Esophagus mucosa (tissue), 1 donor: ENCODE data around the gene HYKK. TPM values are rescaled to one million over a fixed set of nuclear protein-coding genes. Genes with fewer than 3 reads are reported as not detected.
"Not testable (repeated sequence)": the region's sequence is repeated elsewhere in the genome, so short reads cannot be mapped to it uniquely, and the experiment has no call there.

Source experiments
- ATAC-seq: fragments of 200-7000 bp; cut with Tn5 transposase; one replicate; pipeline ENCODE4 v1.9.1; 2020
- total RNA-seq: library from RNA; stranded (reverse); gene quantifications from one replicate; pipeline ENCODE4 v1.2.4, GENCODE V29; 2023
- donor health status: DM: yes; HTN: yes; CAD: no.

The HYKK gene, protein sequence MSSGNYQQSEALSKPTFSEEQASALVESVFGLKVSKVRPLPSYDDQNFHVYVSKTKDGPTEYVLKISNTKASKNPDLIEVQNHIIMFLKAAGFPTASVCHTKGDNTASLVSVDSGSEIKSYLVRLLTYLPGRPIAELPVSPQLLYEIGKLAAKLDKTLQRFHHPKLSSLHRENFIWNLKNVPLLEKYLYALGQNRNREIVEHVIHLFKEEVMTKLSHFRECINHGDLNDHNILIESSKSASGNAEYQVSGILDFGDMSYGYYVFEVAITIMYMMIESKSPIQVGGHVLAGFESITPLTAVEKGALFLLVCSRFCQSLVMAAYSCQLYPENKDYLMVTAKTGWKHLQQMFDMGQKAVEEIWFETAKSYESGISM
- 4.3 TPM for total RNA-seq

DNA sequence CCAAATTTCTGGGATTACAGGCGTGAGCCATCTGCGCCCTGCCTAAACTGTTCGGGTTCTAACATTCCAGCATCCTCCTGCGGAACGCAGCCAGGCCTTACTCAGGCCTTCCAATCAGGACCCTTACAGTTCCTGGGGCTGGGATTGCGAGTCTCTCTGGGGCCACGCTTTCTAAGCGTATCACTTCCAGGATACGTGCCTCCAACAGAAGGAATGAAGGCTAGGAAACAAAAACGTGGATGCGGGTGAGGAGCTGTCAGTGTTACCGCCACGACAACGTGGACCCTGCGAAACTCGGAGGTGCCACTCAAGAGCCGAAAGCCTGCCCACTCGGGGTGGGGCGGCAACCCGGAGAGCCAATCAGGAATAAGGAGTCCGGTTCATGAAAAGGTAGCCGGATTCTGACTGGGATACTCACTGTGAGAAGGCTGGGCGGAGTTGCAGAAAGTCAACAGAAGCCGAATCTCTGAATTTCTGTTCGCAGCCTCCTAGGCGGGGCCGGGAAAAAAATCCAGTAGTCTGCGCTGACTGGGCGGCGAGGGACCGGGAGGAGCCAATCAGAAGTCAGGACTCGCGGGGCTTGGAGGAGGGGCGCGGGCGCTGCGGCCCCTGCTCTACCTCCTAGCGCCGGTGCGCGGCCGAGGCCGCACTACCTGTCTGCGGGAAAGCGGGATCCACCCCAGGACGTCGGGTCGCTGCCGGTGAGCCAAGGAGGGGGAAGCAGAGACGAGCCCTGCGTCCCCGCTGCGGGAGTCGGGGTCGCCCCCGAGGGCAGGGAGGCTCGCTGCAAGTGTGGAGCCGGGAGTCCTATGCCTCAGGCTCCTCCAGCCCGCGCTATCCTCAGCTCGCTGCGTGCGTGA lies at the start of gene HYKK:
HYKK (plus strand) TSS at position 607 of the 860 bp plus-strand sequence. CDS start 5,512 bp downstream, outside the sequence.
- peak; percentile 99 for ATAC-seq

DNA sequence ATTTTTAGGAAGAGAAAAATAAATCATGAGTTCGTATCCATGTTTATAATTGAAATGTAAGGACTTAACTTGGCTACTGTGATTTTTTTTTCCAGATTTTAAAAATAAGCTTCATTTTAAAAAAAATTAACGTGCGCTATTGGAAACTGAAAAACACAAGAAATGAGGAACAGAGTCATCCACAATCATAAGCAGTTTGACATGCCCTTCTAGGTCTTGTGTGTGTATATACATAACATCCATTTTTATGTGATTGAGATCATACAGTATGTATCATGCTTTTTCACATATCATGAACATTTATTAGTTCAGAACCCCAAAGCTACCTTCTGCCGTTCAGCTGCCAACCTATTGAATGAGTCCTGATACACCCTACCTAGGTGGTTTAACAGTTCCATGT lies 46.6 kb upstream of the HYKK start:
- no peak for ATAC-seq

DNA sequence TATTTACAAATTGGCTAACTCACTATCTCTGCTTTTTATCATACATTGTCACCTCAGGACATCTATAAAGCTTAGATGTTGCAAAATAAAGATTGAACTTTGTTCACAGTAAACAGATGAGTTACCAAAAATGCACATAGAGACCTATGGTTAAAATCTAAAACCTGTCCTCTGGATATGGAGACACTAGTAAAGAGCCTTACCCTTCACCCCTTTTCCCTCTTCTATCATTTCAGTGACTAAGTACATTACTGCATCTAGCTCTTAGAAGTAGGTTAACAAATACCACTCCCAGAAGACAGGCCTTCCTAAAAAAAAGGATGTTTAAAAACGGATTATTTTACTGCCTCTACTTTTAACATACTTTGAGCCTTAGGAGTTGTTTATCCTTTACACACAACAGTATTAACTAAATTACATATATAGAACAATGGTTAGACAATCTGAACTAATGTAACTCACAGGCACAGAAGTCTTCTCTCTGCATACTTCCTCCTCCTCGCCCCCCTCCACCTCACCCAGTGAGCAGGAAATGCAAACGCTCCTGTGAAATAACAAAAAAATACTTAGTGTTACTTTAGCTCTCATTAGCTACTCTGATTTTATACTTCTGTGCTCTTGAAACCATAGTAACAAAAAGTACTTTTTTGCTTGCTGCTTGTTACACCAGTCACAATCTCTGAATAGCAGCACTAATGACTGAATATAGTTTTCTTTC lies 46.0 kb upstream of the HYKK start:
- no peak for ATAC-seq

DNA sequence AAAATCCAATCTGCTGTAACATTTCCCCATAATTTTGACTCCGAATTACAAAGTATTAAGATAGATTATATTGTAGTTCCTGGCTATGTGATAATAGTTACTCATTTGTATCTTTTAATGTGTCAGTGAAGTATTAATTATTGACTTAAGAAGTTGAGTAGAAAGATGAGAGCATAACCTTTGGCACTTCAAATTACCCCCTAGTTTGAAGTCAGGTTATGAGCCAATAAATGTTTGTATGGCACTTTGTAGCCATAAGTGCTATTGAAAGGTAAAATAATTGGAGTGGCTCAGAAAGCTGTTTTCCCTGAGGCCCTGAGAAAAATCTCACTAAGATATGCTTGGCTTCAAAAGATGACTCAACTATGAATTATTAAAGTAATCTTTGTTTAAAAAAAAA lies 38.3 kb upstream of the HYKK start:
- no peak for ATAC-seq

DNA sequence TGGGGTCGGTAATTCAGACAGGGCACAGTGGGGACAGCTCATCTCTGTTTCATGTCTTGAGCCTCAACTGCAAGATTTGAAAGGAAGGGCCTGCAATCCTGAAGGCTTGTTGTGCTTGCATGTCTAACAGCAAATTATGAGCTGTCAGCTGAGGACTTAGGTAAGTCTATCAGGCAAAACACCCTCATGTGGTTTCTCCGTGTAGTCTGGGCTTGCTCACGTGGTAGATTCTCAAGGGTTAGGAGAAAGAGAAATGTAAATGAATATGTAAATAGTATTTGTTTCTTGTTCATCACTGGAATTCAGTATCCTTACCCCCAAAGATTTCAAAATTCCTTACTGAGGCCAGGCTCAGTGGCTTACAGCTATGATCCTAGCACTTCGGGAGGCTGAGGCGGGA lies 30.1 kb upstream of the HYKK start:
- ATAC-seq: no peak

DNA sequence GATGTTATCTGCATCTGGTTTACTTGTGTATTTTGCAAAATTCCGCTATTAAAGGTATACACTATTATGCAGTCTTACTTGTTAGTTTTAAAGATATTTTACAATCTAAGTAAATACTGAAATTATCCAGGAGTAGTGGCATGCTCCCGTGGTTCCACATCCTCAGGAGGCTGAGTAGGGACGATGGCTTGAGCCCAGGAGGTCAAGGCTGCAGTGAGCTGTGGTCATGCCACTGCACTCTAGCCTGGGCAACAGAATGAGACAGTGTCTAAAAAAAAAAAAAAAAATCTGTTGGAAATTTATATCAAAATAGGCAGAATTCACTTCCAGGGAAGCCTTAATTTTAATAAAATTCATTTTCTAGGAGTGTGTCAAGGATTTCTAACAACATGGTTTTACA lies 27.7 kb upstream of the HYKK start:
- no peak for ATAC-seq

DNA sequence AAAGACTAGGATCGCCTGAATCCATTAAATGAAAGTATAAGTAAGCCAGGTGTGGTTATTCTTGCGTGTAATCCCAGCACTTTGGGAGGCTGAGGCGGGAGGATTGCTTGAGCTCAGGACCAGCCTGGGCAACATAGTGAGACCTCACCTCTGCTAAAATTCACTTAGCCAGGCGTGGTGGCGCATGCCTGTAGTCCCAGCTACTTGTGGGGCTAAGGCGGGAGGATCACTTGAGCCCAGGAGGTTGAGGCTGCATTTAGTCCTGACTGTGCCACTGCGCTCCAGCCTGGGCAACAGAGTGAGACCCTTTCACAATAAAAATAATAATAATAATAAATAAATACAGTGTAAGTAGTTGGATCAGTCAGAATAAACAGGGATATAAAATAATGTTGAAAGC lies 25.5 kb upstream of the HYKK start:
- no peak for ATAC-seq

DNA sequence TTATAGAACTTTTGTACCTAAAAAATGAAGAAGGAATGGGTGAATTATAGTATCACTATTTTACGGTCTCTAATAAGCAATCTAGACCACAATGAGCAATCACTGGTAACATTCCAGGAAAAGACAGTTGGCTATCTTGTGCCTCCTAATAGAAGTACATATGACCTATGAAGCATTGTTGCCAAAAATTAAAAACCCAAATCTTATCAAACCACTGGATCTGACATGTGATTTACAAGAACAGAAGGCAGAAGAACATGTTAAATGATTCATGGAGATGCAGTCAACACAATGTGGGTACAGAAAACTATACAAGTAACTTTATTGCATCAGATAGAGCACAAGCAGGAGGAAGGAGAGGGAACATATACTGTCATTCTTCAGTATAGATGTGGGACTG lies 14.5 kb upstream of the HYKK start:
- no peak for ATAC-seq

DNA sequence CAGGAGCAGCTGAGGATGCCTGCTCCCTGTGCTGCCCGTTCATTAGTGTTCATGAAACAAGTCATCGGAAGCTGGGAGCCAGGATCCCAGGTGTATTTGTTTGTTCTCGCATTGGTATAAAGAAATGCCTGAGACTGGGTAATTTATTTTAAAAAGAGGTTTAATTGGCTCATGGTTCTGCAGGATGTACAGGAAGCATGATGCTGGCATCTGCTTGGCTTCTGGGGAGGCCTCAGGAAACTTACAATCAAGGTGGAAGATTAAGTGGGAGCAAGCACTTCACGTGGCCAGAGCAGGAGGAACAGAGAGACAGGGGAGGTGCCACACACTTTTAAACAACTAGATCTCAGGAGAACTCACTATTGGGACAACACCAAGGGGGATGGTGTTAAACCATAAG lies 5.5 kb upstream of the HYKK start:
- ATAC-seq: no peak

DNA sequence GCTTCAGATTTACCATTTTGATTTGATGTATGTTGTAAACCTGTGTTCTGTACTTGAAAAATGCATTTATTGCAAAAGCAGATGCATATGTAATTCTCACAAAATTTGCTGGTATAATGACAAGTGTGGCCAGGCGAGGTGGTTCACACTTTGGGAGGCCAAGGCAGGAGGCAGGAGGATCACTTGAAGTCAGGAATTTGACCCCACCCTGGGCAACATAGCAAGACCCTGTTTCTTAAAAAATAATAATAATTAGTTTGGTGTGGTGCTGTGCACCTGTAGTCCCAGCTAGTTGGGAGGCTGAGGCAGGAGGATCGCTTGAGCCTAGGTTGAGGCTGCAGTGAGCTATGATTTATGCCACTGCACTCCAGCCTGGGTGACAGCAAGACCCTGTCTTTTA lies 4.7 kb upstream of the HYKK start:
- ATAC-seq: no peak

DNA sequence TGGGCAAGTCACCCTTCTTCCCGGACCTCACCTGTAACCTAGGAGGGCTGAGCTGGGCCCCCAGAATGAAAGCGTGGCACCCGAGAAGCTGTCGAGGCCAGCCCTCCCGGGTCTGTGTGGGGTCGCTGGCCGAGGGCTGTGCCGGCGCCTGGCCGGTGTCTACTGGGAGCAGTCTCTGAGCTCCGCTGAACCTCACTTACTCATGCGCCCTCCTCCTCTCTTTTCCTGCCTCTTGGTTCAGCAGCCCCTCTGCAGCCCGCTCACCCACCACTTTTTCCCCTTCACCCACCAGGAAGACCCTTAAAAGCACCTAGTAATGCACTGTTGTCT lies 419 bp downstream of the HYKK start:
- peak; percentile 30 for ATAC-seq

DNA sequence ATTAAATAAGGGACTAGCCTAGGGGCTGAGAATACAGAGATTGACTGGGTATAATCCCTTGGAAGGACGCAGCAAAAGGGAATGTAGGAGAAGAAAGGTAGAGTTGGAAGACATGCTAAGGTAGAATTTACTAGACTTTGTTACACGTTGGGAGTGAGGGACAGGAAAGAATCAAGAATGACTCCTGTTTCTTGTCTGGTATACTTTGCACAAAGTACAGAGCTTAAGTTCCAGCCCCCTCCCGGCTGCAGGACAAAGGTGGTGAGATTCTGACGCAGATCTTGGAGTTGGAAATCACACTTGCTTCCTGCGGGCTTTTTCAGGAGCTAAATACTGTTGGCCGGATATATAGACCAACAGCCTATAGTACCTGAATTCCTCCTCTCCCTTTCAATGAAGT lies 895 bp downstream of the HYKK start:
- ATAC-seq: no peak

DNA sequence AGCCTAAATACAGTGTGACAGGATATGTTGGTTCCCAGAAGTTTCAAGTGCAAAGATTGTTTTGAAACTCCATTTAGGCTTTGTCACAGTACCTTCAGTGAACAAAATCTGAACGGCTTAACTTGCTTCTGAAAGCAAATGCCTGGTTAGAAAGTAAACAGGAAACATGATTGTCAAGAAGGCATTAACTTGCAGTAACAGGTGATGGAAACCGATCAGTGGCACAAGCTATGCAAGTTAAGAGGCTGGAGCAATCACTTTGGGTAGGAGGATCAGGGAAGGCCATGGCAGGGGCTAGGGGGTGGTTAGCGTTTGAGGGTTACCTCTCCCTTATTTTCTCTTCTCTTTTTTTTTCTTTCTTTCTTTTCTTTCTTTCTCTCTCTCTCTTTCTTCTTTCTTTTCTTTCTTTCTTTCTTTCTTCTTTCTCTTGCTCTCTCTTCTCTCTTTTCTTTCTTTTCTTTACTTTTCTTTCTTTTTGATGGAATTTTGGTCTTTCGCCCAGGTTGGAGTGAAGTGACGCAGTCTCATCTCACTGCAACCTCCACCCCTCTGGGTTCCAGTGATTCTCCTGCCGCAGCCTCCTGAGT lies 2.4 kb downstream of the HYKK start:
- no peak for ATAC-seq

DNA sequence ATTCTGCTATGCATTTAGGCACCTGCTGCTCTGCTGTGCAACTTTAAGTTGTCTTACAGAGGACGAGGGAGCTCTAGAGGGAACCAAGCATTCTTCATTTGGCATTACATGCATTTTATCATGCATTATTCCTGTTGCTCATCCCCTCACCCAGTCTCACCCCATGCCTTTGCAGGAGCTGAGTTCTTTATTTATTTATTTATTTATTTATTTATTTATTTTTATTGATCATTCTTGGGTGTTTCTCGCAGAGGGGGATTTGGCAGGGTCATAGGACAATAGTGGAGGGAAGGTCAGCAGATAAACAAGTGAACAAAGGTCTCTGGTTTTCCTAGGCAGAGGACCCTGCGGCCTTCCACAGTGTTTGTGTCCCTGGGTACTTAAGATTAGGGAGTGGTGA lies 12.7 kb downstream of the HYKK start:
- not testable (repeated sequence) for ATAC-seq

DNA sequence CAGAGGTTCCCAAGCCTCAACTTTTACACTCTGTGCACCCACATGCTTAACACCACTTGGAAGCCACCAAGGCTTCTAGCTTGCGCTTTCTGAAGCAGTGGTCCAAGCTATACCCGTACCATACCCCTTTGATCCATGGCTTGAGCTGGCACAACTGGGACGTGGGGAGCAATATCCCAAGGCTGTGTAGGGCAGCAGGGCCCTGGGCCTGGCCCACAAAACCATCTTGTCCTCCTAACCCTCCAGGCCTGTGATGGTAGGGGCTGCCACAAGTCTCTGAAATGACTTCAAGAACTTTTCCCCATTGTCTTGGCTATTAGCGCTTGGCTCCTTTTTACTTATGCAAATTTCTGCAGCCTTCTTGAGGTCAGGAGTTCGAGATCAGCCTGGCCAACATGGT lies 16.9 kb downstream of the HYKK start:
- no peak for ATAC-seq

DNA sequence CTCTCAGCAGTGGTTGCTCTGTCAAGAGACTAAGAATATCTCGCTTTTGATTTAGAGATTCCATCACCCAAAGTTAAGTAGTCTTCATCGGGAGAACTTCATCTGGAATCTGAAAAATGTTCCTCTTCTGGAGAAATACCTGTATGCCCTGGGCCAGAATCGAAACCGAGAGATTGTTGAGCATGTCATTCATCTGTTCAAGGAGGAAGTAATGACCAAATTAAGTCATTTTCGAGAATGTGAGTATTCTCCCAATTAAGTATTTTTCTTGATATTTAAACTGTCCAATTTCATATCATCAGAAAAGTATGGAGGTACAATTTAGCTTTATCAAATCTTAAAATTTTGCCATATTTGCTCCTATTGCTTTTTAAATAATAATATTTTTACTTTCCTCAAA lies 19.9 kb downstream of the HYKK start:
- no peak for ATAC-seq

DNA sequence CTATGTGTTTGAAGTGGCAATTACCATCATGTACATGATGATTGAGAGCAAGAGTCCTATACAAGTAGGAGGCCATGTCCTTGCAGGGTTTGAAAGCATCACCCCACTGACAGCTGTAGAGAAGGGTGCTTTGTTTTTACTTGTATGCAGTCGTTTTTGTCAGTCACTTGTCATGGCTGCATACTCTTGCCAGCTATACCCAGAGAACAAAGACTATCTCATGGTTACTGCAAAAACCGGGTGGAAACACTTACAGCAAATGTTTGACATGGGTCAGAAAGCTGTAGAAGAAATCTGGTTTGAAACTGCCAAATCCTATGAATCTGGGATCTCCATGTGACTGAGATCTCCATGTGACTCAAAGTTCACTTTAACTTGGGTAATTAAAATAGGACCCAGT lies 26.0 kb downstream of the HYKK start:
- no peak for ATAC-seq

DNA sequence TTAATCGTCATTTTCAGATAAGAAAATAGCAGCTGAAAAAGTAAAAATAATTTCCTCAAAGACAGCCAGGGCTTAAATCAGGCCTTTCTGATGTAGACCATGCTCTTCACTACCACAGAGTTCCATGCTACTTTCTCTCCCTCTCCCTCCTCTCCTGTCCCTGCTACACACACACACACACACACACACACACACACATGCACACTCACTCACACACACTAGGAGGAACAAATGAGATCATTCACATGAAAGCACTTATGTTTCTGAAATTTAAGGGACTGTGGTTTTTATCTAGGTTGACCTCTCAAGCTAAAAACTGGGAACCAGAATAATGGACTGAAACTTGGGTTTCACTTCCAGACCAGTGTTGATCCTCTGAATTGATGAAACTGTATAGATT lies 28.8 kb downstream of the HYKK start:
- no peak for ATAC-seq

DNA sequence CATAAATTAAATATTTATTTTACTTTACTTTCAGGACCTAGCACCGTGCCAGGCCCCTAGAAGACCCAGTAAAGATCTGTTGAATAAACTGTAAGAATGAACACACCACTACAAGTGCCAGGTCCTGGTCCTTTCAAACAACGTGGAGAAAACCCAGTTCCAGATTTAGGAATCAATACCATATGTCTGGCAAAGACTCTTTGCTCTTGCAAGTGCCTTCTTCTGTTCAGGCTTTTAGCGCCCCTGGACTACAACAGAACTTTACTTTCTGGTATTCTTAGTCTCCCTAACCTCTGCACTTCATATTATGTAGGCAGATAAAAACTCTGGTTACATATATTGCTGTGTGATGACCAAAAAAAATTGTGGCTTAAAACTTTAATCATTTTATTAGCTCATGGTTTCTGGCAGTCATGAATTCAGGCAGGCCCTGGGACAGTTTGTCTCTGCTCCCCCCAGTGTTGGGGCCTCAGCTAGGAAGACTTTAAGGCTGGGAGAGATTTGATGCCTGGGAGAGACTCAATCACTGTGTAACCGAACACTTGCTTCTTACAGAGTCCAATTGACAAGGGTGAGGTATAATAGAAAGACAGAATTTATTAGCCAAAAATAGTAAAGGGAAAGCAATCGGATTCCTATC lies 30.0 kb downstream of the HYKK start:
- no peak for ATAC-seq

DNA sequence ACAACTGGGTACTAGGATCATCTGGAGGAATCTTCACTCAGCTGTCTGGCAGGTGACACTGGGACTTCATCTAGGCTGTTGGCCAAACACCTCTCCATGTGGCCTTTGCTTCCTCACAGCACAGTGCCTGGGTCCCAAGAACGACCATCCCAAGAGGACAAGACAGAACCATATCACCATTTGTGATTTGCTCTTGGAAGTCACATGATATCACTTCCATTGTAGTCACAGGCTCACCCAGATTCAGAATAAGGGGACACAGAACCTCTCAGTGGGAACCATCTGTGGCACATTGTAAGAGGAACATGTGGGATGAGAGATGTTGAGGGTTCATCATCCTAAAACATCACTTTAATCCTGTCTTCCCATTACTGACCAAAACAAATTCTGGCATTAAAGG lies 31.0 kb downstream of the HYKK start:
- ATAC-seq: no peak

DNA sequence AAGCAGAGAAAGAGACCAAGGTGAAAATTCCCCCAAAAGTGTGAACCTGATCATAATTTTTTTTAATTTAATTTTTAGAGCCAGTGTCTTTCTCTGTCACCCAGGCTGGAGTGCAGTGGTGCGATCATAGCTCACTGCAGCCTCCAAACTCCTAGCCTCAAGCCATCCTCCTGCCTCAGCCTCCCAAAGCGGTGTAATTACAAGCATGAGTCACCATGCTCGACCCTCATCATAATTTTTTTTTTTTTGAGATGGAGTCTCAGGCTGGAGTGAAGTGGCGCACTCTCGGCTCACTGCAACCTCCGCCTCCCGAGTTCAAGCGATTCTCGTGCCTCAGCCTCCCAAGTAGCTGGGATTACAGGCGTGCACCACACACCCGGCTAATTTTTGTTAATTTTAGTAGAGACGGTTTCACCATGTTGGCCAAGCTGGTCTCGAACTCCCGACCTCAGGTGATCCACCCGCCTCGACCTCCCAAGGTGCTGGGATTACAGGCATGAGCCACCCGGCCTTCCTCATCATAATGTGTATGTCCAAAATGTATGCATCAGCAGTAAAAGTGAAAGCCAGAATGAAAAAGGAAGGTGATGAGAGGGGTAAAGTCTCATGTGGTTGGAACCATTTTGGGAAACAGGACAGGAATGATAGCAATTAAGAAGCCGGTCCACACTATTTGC lies 32.2 kb downstream of the HYKK start:
- not testable (repeated sequence) for ATAC-seq
